Measurements from ENCODE around the gene IL1A.
"Not testable (repeated sequence)": the region's sequence is repeated elsewhere in the genome, so short reads cannot be mapped to it uniquely, and the experiment has no call there.

Gene IL1A, protein sequence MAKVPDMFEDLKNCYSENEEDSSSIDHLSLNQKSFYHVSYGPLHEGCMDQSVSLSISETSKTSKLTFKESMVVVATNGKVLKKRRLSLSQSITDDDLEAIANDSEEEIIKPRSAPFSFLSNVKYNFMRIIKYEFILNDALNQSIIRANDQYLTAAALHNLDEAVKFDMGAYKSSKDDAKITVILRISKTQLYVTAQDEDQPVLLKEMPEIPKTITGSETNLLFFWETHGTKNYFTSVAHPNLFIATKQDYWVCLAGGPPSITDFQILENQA

DNA sequence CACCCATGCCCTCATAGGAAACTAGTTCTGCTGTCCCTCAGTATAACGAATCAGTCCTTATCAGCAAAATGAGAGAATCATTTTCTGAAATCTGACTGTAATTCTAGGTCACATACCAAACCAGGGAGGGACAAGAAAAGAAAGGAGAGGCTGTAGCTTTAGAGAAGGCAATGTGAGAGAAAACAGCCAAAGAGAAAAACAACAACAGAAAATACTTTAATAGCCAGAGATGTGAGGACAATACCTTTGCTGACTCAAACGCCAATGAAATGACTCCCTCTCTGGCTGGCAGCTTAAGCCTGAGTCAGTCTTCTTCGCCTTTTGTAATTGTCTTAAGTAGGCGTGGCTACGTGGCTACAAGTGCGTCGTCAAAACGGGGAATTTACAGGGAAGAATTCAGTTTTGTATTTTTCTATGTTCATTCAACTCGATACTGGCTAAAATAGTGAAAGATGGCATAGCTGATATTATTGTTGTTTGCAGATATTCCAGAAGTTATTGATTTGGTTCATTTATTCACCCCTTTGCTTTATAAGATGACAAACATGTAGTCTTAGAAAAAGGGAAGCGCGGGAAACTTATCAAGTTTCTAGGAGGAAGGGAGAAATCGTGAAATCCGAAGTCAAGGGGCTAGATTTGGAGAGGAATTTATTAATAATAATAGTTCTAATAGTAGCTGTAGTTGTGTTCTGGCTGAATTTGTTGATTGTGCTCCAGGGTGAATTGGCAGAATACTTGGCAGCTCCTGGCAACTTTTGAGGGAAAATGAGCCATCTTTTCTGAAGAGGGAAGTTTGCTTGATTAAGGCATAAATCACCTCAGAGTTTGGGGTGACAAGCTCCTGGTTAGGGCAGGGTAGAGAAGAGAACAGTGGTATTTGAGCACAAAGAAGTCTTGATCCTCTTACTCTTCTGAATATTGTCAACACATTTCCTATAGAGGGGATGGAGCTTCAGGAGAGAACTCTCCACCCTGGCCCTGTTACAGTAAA is at the start of gene IL1A:
Gene IL1A (minus strand): TSS at position 295 of the 991 bp plus-strand sequence. CDS start 723 bp downstream, outside the sequence.
- no peak for DNase-seq (ENCODE audit: low spot score)

DNA sequence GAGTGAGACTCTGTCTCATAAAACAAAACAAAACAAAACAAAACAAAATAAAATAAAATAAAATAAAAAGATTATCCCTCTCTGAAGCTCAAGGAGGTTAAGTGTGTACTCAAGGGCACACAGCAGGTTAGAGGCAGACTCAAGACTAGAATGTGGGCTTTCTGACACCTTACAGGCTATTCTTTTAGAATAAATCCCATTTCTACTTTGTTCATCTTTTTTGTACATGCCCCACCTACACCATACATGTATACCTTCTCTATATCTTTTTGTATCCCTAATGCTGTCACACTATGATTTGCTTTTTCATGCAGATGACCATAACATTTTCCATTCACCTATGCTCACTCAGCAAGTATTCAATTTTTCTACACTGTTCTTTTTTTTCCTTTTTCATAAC is 49.7 kb upstream of the IL1A start:
- no peak for DNase-seq (ENCODE audit: low spot score)

DNA sequence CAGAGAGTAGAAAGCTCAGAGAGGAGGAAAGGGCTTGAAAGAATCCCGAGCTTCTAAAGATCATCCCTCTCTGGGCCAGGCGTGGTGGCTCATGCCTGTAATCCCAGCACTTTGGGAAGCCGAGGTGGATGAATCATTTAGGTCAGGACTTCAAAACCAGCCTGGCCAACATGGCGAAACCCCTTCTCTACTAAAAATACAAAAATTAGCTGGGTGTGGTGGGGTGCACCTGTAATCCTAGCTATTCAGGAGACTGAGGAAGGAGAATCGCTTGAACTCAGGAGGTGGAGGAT is 49.3 kb upstream of the IL1A start:
- DNase-seq (ENCODE audit: low spot score), result not testable (repeated sequence)

DNA sequence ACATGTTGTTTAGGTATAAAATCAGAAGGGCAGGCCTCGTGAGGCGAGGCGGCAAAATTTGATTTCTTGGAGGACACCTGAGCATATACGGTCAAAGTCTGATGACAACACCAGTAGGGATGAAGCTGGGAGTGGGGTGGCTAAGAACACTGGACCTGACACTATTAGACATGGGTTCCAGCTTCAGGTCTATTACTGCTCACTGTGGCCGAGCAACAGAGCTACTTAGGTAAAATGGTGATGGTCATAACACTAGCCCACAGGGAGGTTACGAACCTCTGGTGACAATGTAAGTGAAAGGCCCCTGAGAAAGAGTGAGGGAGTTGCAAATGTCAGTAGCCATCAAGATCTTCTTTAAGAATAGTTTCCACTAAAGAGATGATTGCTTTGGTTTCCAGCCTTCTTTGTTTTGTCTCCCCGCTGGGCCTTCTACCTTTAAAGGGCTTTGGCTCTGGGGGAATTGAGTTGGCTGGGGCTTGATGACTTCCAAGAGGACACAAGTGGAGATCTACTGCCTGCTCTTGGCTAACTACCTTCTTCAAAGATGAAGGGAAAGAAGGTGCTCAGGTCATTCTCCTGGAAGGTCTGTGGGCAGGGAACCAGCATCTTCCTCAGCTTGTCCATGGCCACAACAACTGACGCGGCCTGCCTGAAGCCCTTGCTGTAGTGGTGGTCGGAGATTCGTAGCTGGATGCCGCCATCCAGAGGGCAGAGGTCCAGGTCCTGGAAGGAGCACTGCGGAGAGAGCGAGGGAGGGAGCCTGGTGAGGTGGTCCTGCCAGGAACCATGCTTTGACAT is 48.7 kb upstream of the IL1A start:
- DNase-seq (ENCODE audit: low spot score), result no peak

DNA sequence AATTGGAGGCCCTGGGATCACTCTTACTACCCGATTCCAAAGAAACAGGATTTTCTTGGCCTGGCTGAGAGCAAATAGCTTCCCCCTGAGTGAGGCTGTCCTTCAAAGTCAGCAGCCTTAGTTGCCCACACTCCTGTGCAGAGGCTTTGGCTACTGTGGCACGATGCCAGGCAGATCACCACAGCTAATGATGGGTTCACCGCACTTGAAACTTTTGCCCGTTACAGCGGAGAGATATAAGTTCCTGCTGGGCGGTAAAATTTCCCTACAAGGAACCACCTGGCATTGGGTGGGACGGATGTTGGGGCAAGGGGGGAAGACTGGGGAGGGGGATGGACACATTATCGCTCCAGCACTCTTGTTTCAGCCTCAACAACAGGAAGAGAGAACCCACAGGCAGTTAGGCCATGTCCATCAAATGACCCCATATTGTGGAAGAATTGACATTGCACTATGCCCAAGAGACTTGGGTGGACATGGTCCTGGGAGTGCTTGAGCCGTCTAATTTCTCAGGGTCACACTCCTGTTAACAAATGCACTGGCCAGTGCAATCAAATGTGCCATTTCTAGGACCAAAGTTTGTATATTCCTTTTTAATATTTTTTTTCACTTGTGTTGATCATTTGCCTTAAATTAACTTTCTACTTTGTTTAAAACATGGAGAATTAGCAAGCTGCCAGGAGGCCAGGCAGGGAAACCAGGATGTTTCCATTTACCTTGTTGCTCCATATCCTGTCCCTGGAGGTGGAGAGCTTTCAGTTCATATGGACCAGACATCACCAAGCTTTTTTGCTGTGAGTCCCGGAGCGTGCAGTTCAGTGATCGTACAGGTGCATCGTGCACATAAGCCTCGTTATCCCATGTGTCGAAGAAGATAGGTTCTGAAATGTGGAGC is 47.9 kb upstream of the IL1A start:
- DNase-seq (ENCODE audit: low spot score), result no peak

DNA sequence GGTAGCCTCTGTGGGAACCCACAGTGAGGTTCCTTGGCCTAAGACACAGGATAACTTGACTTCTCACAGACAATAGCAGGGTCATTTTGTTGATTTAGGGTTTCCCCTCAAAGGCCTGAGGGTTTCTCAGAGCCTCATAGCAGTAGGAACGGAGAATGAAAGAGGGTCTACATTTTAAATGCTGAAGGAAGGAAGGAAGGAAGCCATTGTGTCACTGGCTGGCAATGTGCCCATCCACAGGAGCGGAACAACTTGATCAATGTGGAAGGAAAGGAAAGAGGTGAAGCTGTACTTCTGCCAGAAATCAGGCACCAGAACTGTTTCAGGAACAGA is 47.2 kb upstream of the IL1A start:
- no peak for DNase-seq (ENCODE audit: low spot score)

DNA sequence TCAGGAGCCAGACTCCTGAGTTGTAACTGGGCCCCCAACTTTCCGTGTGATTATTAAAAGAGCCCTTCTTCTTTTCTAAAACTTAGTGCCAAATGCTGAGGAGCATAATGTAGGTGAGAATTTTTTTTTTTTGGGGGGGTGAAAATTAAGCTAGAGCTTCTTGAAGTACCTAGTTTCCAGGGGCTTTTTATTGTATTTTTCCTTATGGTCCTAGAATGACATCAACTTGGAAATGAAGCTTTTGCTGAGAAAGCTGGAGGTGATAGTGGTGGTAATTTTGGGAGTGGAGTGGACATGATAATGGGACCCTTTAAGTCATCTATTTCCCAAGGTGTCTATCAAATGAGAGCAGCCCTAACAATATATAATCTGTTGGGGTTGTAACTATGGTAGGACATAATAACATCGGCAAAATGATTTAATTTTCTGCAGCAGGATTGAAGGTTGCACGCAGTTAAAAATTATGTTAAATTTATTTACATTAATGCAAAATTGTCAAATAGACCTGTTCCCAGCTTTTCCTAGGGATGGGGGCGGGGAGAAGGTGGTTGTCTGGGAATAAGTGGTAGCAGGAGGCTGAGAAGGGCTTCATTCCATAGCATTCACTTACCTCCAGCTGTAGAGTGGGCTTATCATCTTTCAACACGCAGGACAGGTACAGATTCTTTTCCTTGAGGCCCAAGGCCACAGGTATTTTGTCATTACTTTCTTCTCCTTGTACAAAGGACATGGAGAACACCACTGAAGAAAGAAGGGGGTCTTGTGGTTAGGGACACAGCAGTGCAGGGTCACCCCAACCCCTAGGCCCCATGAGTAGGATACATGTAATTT is 46.6 kb upstream of the IL1A start:
- no peak for DNase-seq (ENCODE audit: low spot score)

DNA sequence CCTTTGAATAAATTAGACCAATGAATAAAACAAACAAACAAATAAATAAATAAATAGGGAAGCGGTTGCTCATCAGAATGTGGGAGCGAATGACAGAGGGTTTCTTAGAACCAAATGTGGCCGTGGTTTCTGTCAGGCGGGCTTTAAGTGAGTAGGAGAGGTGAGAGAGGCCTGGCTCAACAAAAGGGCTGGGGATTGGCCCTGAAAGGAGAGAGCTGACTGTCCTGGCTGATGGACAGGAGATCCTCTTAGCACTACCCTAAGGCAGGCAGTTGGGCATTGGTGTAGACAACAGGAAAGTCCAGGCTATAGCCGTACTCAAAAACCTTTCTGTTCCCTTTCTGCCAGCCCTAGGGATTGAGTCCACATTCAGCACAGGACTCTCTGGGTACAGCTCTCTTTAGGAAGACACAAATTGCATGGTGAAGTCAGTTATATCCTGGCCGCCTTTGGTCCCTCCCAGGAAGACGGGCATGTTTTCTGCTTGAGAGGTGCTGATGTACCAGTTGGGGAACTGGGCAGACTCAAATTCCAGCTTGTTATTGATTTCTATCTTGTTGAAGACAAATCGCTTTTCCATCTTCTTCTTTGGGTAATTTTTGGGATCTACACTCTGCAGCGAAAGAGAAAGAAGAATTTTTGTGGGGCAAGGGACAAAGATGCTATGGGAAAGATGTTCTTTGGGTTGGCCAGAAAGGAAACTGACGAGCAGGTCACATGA is 45.8 kb upstream of the IL1A start:
- DNase-seq (ENCODE audit: low spot score), result no peak

DNA sequence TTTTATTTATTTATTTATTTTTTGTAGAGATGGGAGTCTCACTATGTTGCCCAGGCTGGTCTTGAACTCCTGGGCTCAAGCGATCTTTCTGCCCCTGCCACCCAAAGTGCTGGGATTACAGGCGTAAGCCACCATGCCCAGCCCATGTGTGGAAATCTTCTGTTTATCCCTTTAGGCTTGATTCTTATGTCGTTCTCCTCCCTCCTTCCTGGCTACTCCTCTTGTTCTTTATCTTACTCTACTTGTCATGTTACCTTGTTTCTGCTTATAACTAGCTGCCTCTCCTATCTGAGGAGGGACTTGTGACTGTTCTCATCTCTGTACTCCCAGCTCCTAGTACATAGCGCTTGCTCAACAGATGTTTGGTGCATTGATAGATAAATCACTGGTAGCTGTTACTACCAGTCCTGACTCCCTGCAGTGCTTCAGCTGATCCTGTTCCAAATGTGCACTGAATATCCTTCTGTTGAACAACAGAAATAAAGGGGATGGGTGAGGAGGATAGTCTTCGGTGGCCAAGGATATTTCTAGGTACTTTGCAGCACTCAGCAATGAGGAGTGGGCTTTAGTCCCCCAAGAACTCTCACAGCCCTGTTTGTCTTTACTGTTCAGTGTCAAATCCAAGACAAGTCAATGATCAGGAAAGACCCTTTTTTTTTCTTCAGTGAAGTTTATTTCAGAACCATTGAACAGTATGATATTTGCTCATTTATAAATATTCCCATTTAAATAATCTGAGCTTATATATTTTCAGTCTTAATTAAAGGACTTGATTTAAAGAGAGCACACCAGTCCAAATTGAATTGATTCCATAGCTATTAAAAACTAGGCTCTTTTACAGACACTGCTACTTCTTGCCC is 45.0 kb upstream of the IL1A start:
- DNase-seq (ENCODE audit: low spot score), result no peak

DNA sequence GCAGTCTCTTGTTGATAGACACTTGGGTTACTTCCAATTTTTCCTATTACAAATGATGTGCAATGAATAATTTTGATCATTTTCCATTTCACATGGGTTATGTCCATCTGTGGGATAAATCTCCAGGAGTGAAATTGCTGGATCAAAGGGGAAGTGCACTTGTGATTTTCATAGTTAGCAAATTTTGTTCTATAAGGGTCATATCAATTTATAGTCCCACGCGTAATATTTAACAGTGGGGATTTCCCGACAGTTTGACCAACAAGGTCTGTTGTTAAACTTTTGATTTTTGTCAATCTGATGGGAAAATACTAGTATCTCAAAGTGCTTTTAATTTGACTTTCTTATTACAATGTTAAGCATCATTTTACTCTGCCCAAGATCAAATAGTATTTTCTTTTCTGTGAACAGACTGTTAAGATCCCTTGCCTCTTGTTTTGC is 44.0 kb upstream of the IL1A start:
- DNase-seq (ENCODE audit: low spot score), result no peak

DNA sequence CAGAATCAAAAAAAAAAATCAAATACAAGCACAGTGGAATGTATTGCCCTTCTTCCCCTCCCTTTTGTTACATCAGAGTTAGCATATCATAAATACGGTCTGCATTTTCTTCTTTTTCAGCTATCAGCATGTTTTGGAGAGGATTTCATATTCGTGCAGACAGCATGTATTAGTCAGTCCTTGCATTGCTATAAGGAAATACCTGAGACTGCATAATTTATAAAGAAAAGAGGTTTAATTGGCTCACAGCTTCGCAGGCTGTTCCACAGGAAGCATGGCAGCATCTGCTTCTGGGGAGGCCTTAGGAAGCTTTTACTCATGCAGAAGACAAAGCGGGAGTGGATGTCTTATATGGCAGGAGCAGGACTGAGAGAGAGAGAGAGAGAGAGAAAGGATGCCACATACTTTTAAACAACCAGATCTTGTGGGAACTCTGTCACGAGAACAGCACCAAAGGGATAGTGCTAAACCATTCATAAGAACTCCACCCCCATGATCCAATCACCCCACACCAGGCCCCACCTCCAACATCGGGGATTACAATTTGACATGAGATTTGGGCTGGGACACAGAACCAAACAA is 43.4 kb upstream of the IL1A start:
- no peak for DNase-seq (ENCODE audit: low spot score)

DNA sequence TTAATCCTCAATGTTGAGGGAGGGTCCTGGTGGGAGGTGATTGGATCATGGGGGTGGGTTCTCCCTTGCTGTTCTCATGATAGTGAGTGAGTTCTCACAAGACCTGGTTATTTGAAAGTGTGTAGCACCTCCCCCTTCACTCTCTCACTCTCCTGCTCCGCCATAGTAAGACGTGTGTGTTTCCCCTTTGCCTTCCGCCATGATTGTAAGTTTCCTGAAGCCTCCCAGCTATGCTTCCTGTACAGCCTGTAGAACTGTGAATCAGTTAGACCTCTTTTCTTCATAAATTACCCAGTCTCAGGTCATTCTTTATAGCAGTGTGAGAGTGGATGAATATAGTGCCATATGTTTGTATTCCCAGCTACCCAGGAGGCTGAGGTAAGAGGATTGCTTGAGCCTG is 42.7 kb upstream of the IL1A start:
- DNase-seq (ENCODE audit: low spot score), result no peak

DNA sequence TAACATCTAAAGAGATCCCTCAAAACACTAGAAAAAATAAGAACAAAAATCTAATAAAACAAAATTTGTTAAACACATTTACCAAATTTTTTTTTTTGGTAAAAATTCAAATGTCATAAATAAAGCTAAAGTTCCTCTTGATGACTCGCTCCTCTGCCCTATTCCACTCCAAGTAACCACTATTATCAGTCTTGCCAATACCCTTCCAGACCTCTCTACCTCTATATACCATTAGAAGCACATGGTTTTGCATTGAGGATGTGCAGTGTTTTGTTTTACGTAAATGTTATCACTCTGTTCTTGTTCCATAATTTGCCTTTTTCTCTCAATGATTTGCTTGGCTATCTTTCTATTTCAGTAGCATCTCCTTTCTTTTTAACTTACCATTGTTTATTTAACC is 41.4 kb upstream of the IL1A start:
- no peak for DNase-seq (ENCODE audit: low spot score)

DNA sequence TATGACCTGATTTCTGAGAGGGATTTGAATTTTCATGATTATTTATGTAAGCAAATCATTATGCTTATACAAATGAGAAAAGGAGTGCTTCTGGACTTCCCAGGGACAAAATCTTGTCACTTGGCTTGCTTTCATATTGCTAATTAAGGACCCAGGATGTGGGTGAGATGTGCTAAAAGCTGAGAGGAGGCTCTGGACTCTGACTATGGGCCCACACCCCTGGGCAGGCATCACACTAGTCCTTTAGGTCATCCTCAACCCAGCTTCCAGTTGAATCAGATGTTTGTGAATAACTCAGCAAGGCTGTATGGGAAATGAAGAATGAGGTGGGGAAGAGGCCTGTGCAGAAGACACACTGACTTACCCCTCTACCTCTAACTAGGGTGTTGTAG is 40.4 kb upstream of the IL1A start:
- DNase-seq (ENCODE audit: low spot score), result no peak

DNA sequence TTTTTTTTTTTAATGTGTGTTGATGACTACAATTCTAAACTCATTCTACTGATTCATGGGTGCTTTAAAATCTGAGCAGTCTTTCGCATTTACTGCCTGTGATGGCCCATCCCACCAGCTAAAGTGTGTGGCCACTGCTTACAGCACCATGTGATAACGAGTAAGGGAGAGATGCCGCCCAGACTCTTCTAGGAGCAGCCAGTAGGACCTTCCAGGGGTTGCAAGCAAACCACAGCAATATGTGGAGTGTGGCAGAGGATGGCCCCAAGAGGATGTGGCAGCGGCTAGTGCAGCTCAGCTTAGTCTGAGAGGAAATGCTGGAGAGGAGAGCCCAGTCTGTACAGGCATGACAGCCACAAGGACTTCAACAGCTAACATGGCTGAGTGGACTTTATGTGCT is 37.4 kb upstream of the IL1A start:
- DNase-seq (ENCODE audit: low spot score), result peak; percentile 53

DNA sequence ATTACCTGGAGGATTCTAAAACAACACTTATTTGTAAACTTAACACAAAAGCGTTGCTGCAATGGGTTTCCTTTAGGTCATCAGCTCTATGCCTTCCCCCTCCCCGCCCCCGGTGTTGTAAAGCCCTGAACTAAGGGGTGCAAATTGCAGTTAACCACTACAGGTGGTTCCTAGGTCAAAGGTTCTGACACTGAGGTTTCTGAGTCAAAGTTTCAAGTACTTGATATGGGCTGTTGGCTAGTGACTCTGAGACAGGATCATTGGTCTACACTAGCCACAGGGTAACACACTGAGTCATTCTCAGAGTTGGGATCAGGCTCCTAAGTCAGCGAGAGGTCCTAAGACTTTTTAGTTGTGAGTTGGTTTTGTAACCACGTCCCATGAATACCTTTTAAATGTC is 36.8 kb upstream of the IL1A start:
- DNase-seq (ENCODE audit: low spot score), result peak; percentile 86

DNA sequence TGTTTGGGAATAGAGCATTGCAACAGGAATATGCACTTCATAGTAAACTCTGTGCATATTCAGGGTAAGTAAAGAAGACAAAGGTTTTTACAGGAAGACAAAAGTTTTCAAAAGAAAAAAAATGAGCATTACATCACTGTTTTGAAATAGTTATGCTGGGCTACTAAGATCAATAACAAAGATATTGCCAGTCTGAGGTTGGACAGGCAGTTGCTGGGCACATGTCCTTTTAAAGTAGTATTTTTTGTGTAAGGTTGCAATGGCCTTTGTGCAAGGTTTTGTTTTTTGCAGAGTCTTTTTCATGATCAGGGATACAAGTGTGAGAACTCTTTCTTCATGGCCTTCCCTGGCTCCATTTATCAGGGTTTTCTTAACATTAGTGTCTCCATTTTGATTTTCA is 36.0 kb upstream of the IL1A start:
- no peak for DNase-seq (ENCODE audit: low spot score)

DNA sequence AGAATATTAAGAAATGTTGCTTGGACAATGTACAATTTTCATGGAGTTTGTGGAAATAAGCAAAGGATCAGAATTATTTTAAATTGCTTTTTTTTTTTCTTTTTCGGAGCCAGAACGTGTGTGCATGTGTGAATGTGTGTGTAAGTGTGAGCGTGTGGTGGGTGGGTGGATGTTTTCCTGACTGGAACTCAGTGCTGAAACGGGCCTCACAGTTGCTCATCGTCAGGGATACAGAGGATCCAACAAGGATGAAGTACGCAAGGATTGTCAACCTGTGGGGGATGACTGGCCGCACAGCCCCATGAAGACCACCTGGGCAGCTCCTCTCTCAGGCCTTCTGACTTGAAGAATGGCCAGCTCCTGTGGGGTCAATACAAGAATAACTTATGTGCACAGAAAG is 34.8 kb upstream of the IL1A start:
- no peak for DNase-seq (ENCODE audit: low spot score)
